Ishikawa (cell line): ENCODE data around the gene GPATCH1.

ENCODE experiments used
- EGR1 ChIP-seq: IDR thresholded peaks from 2 replicates; pipeline ENCODE4 v1.6.1; 2012
- TAF1 ChIP-seq: IDR thresholded peaks from 2 replicates; pipeline ENCODE4 v1.6.1; 2012; ENCODE audit warnings: low read depth, mild to moderate bottlenecking

DNA sequence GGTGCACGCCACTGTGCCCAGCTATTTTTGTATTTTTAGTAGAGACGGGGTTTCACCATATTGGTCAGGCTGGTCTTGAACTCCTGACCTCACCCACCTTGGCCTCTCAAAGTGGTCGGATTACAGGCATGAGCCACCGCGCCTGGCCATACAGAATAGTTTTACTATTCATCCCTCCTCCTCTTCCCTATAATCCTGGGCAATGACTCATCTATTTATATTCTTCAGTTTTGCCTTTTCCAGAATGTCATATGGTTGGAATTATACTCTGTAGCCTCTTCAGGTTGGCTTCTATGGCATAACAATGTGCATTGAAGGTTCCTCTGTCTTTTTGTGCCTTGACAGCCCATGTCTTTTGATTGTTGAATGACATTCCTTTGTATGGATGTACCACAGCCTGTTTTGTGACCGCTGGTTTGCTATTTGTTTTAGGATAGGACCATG is 91.0 kb downstream of the GPATCH1 start:
- TF ChIP-seq TAF1 (no peak), EGR1 (no peak)
